ENCODE results near the gene PLEKHG5. TPM values are rescaled to one million over a fixed set of nuclear protein-coding genes. Genes with fewer than 3 reads are reported as not detected.

PLEKHG5 gene
- total and polyA plus RNA-seq, 12 donors, result 2.0 to 96.3 (median 18.4) TPM

DNA sequence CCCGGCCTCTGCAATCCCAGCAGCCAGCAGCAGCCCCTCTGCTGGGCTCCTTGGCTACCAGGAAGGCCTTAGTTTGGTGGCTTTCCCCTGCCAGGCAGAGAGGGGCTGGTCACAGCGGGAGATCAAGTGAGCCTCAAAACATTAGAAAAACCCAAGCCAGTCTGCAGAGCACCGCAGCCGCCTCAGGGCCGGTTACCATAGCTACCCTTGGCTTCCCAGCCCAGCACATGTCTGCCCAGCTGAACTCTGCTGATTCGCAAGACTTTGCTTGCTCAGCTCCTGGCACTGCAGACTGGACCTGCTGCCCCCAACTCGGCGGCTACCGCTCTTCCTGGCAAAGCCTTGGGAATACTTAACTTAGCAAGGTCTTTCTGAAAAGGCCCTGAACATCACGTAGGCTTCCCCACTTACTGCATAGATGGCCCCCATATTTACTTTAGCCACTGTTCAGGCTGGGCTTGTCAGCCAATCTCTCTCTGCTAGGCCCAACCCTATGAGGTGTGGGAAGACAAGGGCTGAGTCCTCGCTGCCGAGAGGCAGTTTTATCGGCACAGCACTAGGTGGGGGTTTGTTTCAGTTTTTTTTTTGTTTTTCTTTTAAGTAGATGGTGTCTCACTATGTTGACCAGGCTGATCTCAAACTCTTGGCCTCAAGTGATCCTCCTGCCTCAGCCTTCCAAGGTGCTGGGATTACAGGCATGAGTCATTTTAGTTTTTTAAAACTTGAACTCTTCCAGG lies 28.6 kb upstream of the PLEKHG5 start:
- Histone ChIP-seq H3K36me3 (replicated peaks in 1 of 2) (peaks cover 0 to 1% of the 10 kb centered on the region in 2 donors), H3K9me3 (replicated peaks in 1 of 3) (no peaks in the 10 kb centered on the region), H3K4me3 (no peak overlapping the region), H3K27ac (peak overlapping the region in 2 of 5 donors; percentile 20 to 60), H3K4me1 (replicated peaks in 1 of 2) (peaks cover 9 to 21% of the 10 kb centered on the region in 2 donors), H3K27me3 (no peaks in the 10 kb centered on the region)
- peak; percentile 66 to 89 (median 74) for DNase-seq
- TF ChIP-seq POLR2A (IDR thresholded peaks at IDR 0.05), result no peak
- TF ChIP-seq, protein P1, sequence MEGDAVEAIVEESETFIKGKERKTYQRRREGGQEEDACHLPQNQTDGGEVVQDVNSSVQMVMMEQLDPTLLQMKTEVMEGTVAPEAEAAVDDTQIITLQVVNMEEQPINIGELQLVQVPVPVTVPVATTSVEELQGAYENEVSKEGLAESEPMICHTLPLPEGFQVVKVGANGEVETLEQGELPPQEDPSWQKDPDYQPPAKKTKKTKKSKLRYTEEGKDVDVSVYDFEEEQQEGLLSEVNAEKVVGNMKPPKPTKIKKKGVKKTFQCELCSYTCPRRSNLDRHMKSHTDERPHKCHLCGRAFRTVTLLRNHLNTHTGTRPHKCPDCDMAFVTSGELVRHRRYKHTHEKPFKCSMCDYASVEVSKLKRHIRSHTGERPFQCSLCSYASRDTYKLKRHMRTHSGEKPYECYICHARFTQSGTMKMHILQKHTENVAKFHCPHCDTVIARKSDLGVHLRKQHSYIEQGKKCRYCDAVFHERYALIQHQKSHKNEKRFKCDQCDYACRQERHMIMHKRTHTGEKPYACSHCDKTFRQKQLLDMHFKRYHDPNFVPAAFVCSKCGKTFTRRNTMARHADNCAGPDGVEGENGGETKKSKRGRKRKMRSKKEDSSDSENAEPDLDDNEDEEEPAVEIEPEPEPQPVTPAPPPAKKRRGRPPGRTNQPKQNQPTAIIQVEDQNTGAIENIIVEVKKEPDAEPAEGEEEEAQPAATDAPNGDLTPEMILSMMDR (IDR thresholded peaks at IDR 0.05), result no peak
- intact Hi-C loops (cut with DNase I), result no loop called here
- WGBS, 4 donors, result 19 to 26% (median 23%) methylated on average over 7 to 13 of the region's 13 CpGs

GRCh38 chr1:6519491-6519934 lies 28.0 kb upstream of the PLEKHG5 start:
- WGBS, 4 donors, result 62 to 77% (median 70%) methylated on average over 7 to 11 of the region's 11 CpGs
- peak in 3 of 7 donors; percentile 45 to 58 (median 46) for DNase-seq
- H3K9me3 ChIP-seq (replicated peaks in 1 of 3), result no peaks in the 10 kb centered on the region
- intact Hi-C loops (cut with DNase I), result no loop called here
- H3K36me3 ChIP-seq (replicated peaks in 1 of 2), result no peaks in the 10 kb centered on the region
- no peak for TF ChIP-seq POLR2A (IDR thresholded peaks at IDR 0.05)
- TF ChIP-seq, protein P1 (IDR thresholded peaks at IDR 0.05), result no peak
- no peak overlapping the region for H3K4me3 ChIP-seq
- peak overlapping the region in 1 of 5 donors; percentile 60 for H3K27ac ChIP-seq
- H3K27me3 ChIP-seq, result no peaks in the 10 kb centered on the region
- peaks cover 9 to 21% of the 10 kb centered on the region in 2 donors for H3K4me1 ChIP-seq (replicated peaks in 1 of 2)

- H3K36me3 ChIP-seq (replicated peaks in 1 of 2), result no peaks in the 10 kb centered on the region
- no peak overlapping the region for H3K4me3 ChIP-seq
- no peak overlapping the region for H3K27ac ChIP-seq
- no peaks in the 10 kb centered on the region for H3K27me3 ChIP-seq
- DNase-seq, result no peak
- H3K4me1 ChIP-seq (replicated peaks in 1 of 2), result peaks cover 9 to 14% of the 10 kb centered on the region in 2 donors
- H3K9me3 ChIP-seq (replicated peaks in 1 of 3), result no peaks in the 10 kb centered on the region
- TF ChIP-seq POLR2A (IDR thresholded peaks at IDR 0.05), result no peak
- TF ChIP-seq, protein P1 (IDR thresholded peaks at IDR 0.05), result no peak
- intact Hi-C loops (cut with DNase I), result no loop called here
- WGBS, 4 donors, result 27 to 40% (median 34%) methylated on average over 7 to 8 of the region's 8 CpGs
Measured at GRCh38 chr1:6517435-6517851, 26.0 kb upstream of the PLEKHG5 start.

DNA sequence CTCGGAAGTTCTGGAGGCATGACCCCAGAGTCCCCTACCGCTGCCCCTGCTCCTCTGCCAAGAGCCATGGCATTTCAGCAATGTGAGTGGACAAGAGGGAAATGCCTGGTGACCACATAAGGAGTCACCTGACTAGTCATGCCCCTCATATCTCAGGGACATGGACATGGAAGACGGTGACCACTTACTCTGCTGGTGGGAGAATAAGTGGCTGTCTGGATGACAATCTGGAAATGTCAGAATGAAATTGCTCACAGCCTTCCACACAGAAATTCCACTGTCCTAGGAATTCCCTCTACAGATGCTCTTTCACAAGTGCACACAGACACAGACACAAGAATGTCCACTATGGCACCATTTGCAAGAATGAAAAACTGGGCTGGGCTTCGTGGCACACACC lies 24.3 kb upstream of the PLEKHG5 start:
- Histone ChIP-seq H3K4me1 (replicated peaks in 1 of 2) (peaks cover 9 to 12% of the 10 kb centered on the region in 2 donors), H3K4me3 (no peak overlapping the region), H3K36me3 (replicated peaks in 1 of 2) (no peaks in the 10 kb centered on the region), H3K27ac (no peak overlapping the region), H3K27me3 (no peaks in the 10 kb centered on the region), H3K9me3 (replicated peaks in 1 of 3) (no peaks in the 10 kb centered on the region)
- TF ChIP-seq, protein P1 (IDR thresholded peaks at IDR 0.05), result no peak
- no peak for TF ChIP-seq POLR2A (IDR thresholded peaks at IDR 0.05)
- WGBS, 4 donors, result 87 to 93% (median 91%) methylated on average over 4 of the region's 4 CpGs
- intact Hi-C loops (cut with DNase I), result no loop called here
- DNase-seq, result no peak

All from adrenal gland (tissue), 12 donors.